Keratinocyte (primary cell): ENCODE results near the gene GAPVD1. TPM values are rescaled to one million over a fixed set of nuclear protein-coding genes. Genes with fewer than 3 reads are reported as not detected.

Experiments used
- DNase-seq: peaks from one replicate; pipeline ENCODE4 v3.0.0-alpha.2; 2011; ENCODE audit warnings: low read depth, missing footprints, low spot score
- FAIRE-seq: peaks from 2 replicates; lab custom pipeline; 2011; peaks lifted over from hg19 to GRCh38; lab: Jason Lieb, UNC
- H2AFZ ChIP-seq: 2 replicates; pipeline ENCODE4 v1.6.0; 2012; ENCODE audit warnings: low read length, control low read depth, inconsistent platforms; ENCODE audit not compliant: control insufficient read depth
- H3K27ac ChIP-seq: 2 replicates; pipeline ENCODE4 v1.5.1; 2011; ENCODE audit warnings: low read length; ENCODE audit not compliant: control insufficient read depth, insufficient read depth
- H3K27me3 ChIP-seq: 3 replicates; pipeline ENCODE4 v1.6.0; 2011; ENCODE audit warnings: low read length; ENCODE audit not compliant: control insufficient read depth, insufficient read depth; ENCODE audit errors: extremely low read depth
- H3K36me3 ChIP-seq, 2 experiments: 2 replicates in 1 of 2; 3 replicates in 1 of 2; pipeline ENCODE4 v1.5.1; 2011; ENCODE audit warnings: low read length in 2 of 2, mild to moderate bottlenecking in 1 of 2; ENCODE audit not compliant: control insufficient read depth in 2 of 2, insufficient read depth in 2 of 2; ENCODE audit errors: extremely low read depth in 1 of 2
- H3K4me1 ChIP-seq: 3 replicates; pipeline ENCODE4 v1.5.1; 2011; ENCODE audit warnings: low read length; ENCODE audit not compliant: control insufficient read depth, insufficient read depth; ENCODE audit errors: extremely low read depth
- H3K4me2 ChIP-seq: 3 replicates; pipeline ENCODE4 v1.6.0; 2011; ENCODE audit warnings: low read depth, low read length; ENCODE audit not compliant: control insufficient read depth, insufficient read depth; ENCODE audit errors: extremely low read depth
- H3K4me3 ChIP-seq, 3 experiments: fragments of 200-600 bp in 1 of 3; sonication (generic) in 1 of 3; 2 replicates in 2 of 3; 3 replicates in 1 of 3; pipeline ENCODE4 v1.5.1; 2011 to 2016; ENCODE audit warnings: low read length in 3 of 3, mild to moderate bottlenecking in 3 of 3, control low read depth in 2 of 3, inconsistent platforms in 1 of 3, low read depth in 1 of 3, mixed read lengths in 1 of 3, mixed run types in 1 of 3, moderate library complexity in 1 of 3; ENCODE audit not compliant: control insufficient read depth in 2 of 3, insufficient read depth in 2 of 3; ENCODE audit errors: extremely low read depth in 1 of 3
- H3K79me2 ChIP-seq: 2 replicates; pipeline ENCODE4 v1.6.0; 2012; ENCODE audit warnings: low read length; ENCODE audit not compliant: control insufficient read depth, insufficient read depth
- H3K9ac ChIP-seq: 3 replicates; pipeline ENCODE4 v1.6.0; 2011; ENCODE audit warnings: low read length; ENCODE audit not compliant: control insufficient read depth, insufficient read depth; ENCODE audit errors: extremely low read depth
- H3K9me1 ChIP-seq: 3 replicates; pipeline ENCODE4 v1.6.0; 2011; ENCODE audit warnings: low read length; ENCODE audit not compliant: control insufficient read depth, insufficient read depth; ENCODE audit errors: extremely low read depth
- H3K9me3 ChIP-seq: 2 replicates; pipeline ENCODE4 v1.5.1; 2012; ENCODE audit warnings: low read depth, low read length; ENCODE audit not compliant: control insufficient read depth
- H4K20me1 ChIP-seq: 3 replicates; pipeline ENCODE4 v1.6.0; 2011; ENCODE audit warnings: low read length; ENCODE audit not compliant: control insufficient read depth, insufficient read depth; ENCODE audit errors: extremely low read depth
- EZH2 ChIP-seq: IDR thresholded peaks from one replicate; pipeline ENCODE4 v1.6.1; 2012; ENCODE audit warnings: inconsistent platforms, mild to moderate bottlenecking, low read length, moderate library complexity
- dilution Hi-C: fragments of 300-500 bp; cut with MboI; formaldehyde crosslinking; loops from one replicate; pipeline ENCODE4 v1.7.0; 2020; ENCODE audit warnings: low sequenced_read_pairs; ENCODE audit not compliant: extremely low pct_ligation_motif_present
- polyA plus RNA-seq, 5 experiments: library from polyadenylated mRNA; depleted of rRNA in 3 of 5; stranded (reverse) in 3 of 5; stranded (forward) in 1 of 5; unstranded in 1 of 5; fragments of >200 nt; gene quantifications; 1 replicate in 1 of 5; 2 replicates in 3 of 5; 3 replicates in 1 of 5; pipeline versions ENCODE4 v1.2.1 to v1.2.3, GENCODE V29; 2011 to 2012; ENCODE audit warnings: missing spikeins in 2 of 5, low read depth in 1 of 5, low replicate concordance in 1 of 5
- TF ChIP-seq, protein P1 (sequence below), 3 experiments: IDR thresholded peaks in 1 of 3; conservative IDR thresholded peaks in 1 of 3; optimal IDR thresholded peaks in 1 of 3; 2 replicates in 2 of 3; 3 replicates in 1 of 3; pipeline versions ENCODE3 to v1.5.1; 2011; ENCODE audit warnings: low read length in 3 of 3, mild to moderate bottlenecking in 3 of 3, moderate library complexity in 2 of 3, control low read depth in 1 of 3, inconsistent platforms in 1 of 3; ENCODE audit not compliant: insufficient read depth in 2 of 3; ENCODE audit errors: extremely low read depth in 1 of 3

GAPVD1 gene
- polyA plus RNA-seq, 1 donor (not counting 4 experiments of a cell fraction or from before 2014, with no cell fraction given) = 23.2 TPM

- no peaks in the 10 kb centered on the region for H3K79me2 ChIP-seq
- H3K36me3 ChIP-seq = no peaks in the 10 kb centered on the region
- no peaks in the 10 kb centered on the region for H3K27me3 ChIP-seq
- H3K4me1 ChIP-seq = peaks cover 3% of the 10 kb centered on the region
- no peak overlapping the region for H2AFZ ChIP-seq
- no peaks in the 10 kb centered on the region for H4K20me1 ChIP-seq
- dilution Hi-C loops = no loop called here
- no peak overlapping the region for H3K4me2 ChIP-seq
- no peak for DNase-seq
- TF ChIP-seq, protein P1, sequence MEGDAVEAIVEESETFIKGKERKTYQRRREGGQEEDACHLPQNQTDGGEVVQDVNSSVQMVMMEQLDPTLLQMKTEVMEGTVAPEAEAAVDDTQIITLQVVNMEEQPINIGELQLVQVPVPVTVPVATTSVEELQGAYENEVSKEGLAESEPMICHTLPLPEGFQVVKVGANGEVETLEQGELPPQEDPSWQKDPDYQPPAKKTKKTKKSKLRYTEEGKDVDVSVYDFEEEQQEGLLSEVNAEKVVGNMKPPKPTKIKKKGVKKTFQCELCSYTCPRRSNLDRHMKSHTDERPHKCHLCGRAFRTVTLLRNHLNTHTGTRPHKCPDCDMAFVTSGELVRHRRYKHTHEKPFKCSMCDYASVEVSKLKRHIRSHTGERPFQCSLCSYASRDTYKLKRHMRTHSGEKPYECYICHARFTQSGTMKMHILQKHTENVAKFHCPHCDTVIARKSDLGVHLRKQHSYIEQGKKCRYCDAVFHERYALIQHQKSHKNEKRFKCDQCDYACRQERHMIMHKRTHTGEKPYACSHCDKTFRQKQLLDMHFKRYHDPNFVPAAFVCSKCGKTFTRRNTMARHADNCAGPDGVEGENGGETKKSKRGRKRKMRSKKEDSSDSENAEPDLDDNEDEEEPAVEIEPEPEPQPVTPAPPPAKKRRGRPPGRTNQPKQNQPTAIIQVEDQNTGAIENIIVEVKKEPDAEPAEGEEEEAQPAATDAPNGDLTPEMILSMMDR (optimal IDR thresholded peaks at IDR 0.05 in 1 of 3, IDR thresholded peaks at IDR 0.05 in 1 of 3, conservative IDR thresholded peaks at IDR 0.05 in 1 of 3; ENCODE audit: extremely low read depth in 1 of 3, insufficient read depth in 2 of 3, low read length in 3 of 3) = no peak
- no peak for TF ChIP-seq EZH2
- no peak overlapping the region for H3K4me3 ChIP-seq
- H3K9me1 ChIP-seq = no peaks in the 10 kb centered on the region
- no peak overlapping the region for H3K9ac ChIP-seq
- H3K27ac ChIP-seq = no peak overlapping the region
- FAIRE-seq = no peak
- H3K9me3 ChIP-seq = no peaks in the 10 kb centered on the region
Measured at GRCh38 chr9:125412166-125412565, 150.5 kb downstream of the GAPVD1 start.

DNA sequence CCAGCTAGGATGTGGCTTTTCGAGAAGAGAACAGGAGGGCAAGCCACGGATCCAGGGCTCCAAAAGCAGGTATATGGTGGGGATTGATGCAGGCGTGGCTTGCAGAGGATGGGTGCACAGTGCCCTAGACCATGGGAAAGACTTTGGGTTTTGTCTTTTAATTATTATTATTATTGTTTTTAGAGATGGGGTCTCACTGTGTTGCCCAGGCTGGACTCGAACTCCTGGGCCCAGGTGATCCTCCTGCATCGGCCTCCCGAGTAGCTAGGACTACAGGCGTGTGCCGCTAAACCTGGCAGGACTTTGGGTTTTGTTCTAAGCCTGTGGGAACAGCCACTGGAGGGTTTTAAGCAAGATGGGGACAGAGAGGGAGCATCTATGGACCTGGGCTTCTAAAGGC is 152.0 kb downstream of the GAPVD1 start:
- no peaks in the 10 kb centered on the region for H3K36me3 ChIP-seq

More for the DNA sequence above, 152.0 kb downstream of the GAPVD1 start:
- Histone ChIP-seq H3K27me3 (no peaks in the 10 kb centered on the region), H3K4me1 (no peaks in the 10 kb centered on the region), H3K9ac (no peak overlapping the region), H3K9me1 (no peaks in the 10 kb centered on the region), H3K79me2 (no peaks in the 10 kb centered on the region), H3K4me3 (no peak overlapping the region), H2AFZ (no peak overlapping the region), H3K27ac (no peak overlapping the region), H4K20me1 (no peaks in the 10 kb centered on the region), H3K9me3 (no peaks in the 10 kb centered on the region), H3K4me2 (no peak overlapping the region)
- DNase-seq (no peak), FAIRE-seq (no peak)
- TF ChIP-seq, protein P1 (optimal IDR thresholded peaks at IDR 0.05 in 1 of 3, IDR thresholded peaks at IDR 0.05 in 1 of 3, conservative IDR thresholded peaks at IDR 0.05 in 1 of 3; ENCODE audit: extremely low read depth in 1 of 3, insufficient read depth in 2 of 3, low read length in 3 of 3) = no peak
- TF ChIP-seq EZH2 = no peak
- dilution Hi-C loops = no loop called here
